DND-41 (cell line): Measurements from ENCODE around the gene DIP2B.
A peak's percentile ranks its signal among the peaks of the same experiment; 100 is the strongest.

Source experiments
- ATAC-seq: fragments of 200-7000 bp; cut with Tn5 transposase; 3 replicates; pipeline ENCODE4 v1.9.1; 2021; ENCODE audit warnings: low read depth; ENCODE audit not compliant: insufficient read depth
- DNase-seq: peaks from one replicate; pipeline ENCODE4 v3.0.0-alpha.2; 2020
- H2AFZ ChIP-seq: 2 replicates; pipeline ENCODE4 v1.6.0; 2012; ENCODE audit warnings: low read depth, low read length
- H3K27ac ChIP-seq: 2 replicates; pipeline ENCODE4 v1.5.1; 2012; ENCODE audit warnings: low read length, inconsistent platforms
- H3K27me3 ChIP-seq: fragments of 200-600 bp; sonication (generic); 2 replicates; pipeline ENCODE4 v1.6.0; 2012; ENCODE audit warnings: low read length, mild to moderate bottlenecking, inconsistent platforms; ENCODE audit not compliant: insufficient read depth, poor library complexity
- H3K36me3 ChIP-seq: 2 replicates; pipeline ENCODE4 v1.5.1; 2012; ENCODE audit warnings: low read length, inconsistent platforms; ENCODE audit not compliant: insufficient read depth
- H3K4me1 ChIP-seq: 2 replicates; pipeline ENCODE4 v1.5.1; 2012; ENCODE audit warnings: mild to moderate bottlenecking, low read length; ENCODE audit not compliant: insufficient read depth
- H3K4me2 ChIP-seq: 2 replicates; pipeline ENCODE4 v1.6.0; 2012; ENCODE audit warnings: mild to moderate bottlenecking, moderate library complexity, low read length, inconsistent platforms; ENCODE audit not compliant: insufficient read depth
- H3K4me3 ChIP-seq, 2 experiments: fragments of 200-600 bp in 1 of 2; shearing (Covaris generic) in 1 of 2; 2 replicates each; pipeline ENCODE4 v1.5.1; 2012 to 2016; ENCODE audit warnings: inconsistent platforms in 2 of 2, low read length in 2 of 2, mild to moderate bottlenecking in 2 of 2, low read depth in 1 of 2, moderate library complexity in 1 of 2
- H3K79me2 ChIP-seq: 2 replicates; pipeline ENCODE4 v1.6.0; 2012; ENCODE audit warnings: low read length, inconsistent platforms; ENCODE audit not compliant: insufficient read depth
- H3K9ac ChIP-seq: 2 replicates; pipeline ENCODE4 v1.6.0; 2012; ENCODE audit warnings: low read depth, mild to moderate bottlenecking, inconsistent platforms, low read length, moderate library complexity
- H3K9me3 ChIP-seq: 2 replicates; pipeline ENCODE4 v1.5.1; 2012; ENCODE audit warnings: low read length, moderate library complexity, mild to moderate bottlenecking, inconsistent platforms; ENCODE audit not compliant: insufficient read depth, severe bottlenecking
- H4K20me1 ChIP-seq: 2 replicates; pipeline ENCODE4 v1.6.0; 2012; ENCODE audit warnings: low read length; ENCODE audit not compliant: insufficient read depth
- CTCF ChIP-seq: IDR thresholded peaks from 2 replicates; pipeline ENCODE4 v1.5.1; 2012; ENCODE audit warnings: borderline replicate concordance, low read length, moderate library complexity, mild to moderate bottlenecking; ENCODE audit not compliant: poor library complexity, severe bottlenecking; ENCODE audit errors: extremely low read depth
- EZH2 ChIP-seq: IDR thresholded peaks from 3 replicates; pipeline ENCODE4 v1.6.1; 2012; ENCODE audit warnings: borderline replicate concordance, low read depth, mild to moderate bottlenecking, moderate library complexity, low read length, inconsistent platforms; ENCODE audit not compliant: severe bottlenecking

Gene DIP2B

GRCh38 chr12:50753232-50753769 is 248.5 kb downstream of the DIP2B start:
- no peak for ATAC-seq
- Histone ChIP-seq H3K9ac (no peak overlapping the region), H3K79me2 (no peaks in the 10 kb centered on the region), H2AFZ (no peak overlapping the region), H3K27ac (no peak overlapping the region), H3K36me3 (no peaks in the 10 kb centered on the region), H3K9me3 (no peaks in the 10 kb centered on the region), H3K4me2 (no peak overlapping the region), H4K20me1 (no peaks in the 10 kb centered on the region), H3K27me3 (no peaks in the 10 kb centered on the region), H3K4me1 (no peaks in the 10 kb centered on the region; the same call in 1 of the 2 replicates), H3K4me3 (no peak overlapping the region)
- no peak for DNase-seq
- no peak for TF ChIP-seq CTCF
- no peak for TF ChIP-seq EZH2

GRCh38 chr12:50763639-50764285 is 259.0 kb downstream of the DIP2B start, which contains the start of gene ATF1:
Gene ATF1 (plus strand): TSS chr12:50764101. CDS start chr12:50780146, 16,045 bp downstream.
- no peak for TF ChIP-seq EZH2
- no peak for TF ChIP-seq CTCF
- H4K20me1 ChIP-seq = peaks cover 11% of the 10 kb centered on the region; the same call in 1 of the 2 replicates
- H3K4me3 ChIP-seq = peak within 1 kb of the TSS; percentile 72 to 87
- H3K27me3 ChIP-seq = no peaks in the 10 kb centered on the region
- peaks cover 33% of the 10 kb centered on the region for H3K4me1 ChIP-seq
- no peaks in the 10 kb centered on the region; the same call in 1 of the 2 replicates for H3K36me3 ChIP-seq
- peak within 1 kb of the TSS; percentile 97 for H3K27ac ChIP-seq
- ATAC-seq (peak; percentile 84), DNase-seq (peak; percentile 95)
- peaks cover 55% of the 10 kb centered on the region for H3K79me2 ChIP-seq
- no peaks in the 10 kb centered on the region for H3K9me3 ChIP-seq
- peak within 1 kb of the TSS; percentile 86 for H2AFZ ChIP-seq
- H3K9ac ChIP-seq = peak within 1 kb of the TSS; percentile 92
- H3K4me2 ChIP-seq = peak within 1 kb of the TSS; percentile 72

GRCh38 chr12:50764286-50765094 is 259.7 kb downstream of the DIP2B start:
- Histone ChIP-seq H3K9me3 (peaks cover 6% of the 10 kb centered on the region), H3K4me3 (peak overlapping the region; percentile 72 to 73), H3K9ac (peak overlapping the region; percentile 92), H3K4me1 (peaks cover 33% of the 10 kb centered on the region), H3K79me2 (peaks cover 62% of the 10 kb centered on the region), H3K27me3 (no peaks in the 10 kb centered on the region), H2AFZ (peak overlapping the region; percentile 86), H3K27ac (peak overlapping the region; percentile 97), H3K4me2 (peak overlapping the region; percentile 72), H3K36me3 (peaks cover 5% of the 10 kb centered on the region; the same call in 1 of the 2 replicates), H4K20me1 (peaks cover 11% of the 10 kb centered on the region; the same call in 1 of the 2 replicates)
- no peak for TF ChIP-seq EZH2
- TF ChIP-seq CTCF = no peak
- DNase-seq = peak; percentile 81
- ATAC-seq = peak; percentile 64
